ENCODE measurements around the gene PPARA. TPM values are rescaled to one million over a fixed set of nuclear protein-coding genes. Genes with fewer than 3 reads are reported as not detected.

The PPARA gene
- total RNA-seq, 2 donors from 2014 or later, result 48.4 to 67.1 TPM

DNA sequence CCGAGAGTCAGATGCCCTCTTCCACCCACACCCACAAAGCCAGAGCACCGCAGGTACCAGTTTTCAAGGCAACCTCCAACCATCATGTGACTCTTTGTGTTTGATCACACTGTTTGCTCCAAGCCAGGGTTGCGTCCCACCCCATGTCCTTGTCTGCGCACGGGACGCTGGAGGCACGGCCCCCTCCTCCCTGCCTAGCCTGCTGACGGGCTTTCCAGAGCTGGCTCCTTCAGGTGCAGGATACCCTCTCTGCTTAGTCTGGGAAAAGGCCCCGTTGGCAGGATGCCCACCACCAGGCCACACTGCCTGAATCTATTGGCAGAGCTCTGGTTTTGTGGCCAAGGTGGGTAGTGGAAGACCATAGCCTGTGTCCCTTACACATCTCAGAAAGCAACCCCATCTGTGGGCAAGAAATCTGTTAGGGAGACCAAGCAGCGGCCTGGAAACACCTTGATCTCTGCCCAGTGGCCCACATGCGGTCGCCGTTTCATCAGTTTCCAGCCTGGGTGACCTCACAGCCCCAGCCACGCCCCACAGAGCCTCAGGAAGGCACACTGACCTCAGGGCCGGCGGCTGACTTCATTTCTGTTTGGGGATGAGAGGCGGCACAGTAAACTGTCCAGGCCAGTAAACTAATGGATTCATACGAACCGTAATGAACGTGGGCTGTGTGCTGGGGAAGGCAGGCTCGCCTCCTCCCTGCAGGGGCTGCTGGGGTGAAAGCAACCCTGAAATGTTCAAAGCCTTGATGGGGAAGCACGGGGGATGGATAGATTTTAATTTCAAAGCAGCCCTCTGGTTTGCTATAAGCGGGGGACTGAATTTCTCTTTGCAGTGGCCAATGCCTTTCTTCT, 73.9 kb downstream of the PPARA start:
- TF ChIP-seq, protein P1, sequence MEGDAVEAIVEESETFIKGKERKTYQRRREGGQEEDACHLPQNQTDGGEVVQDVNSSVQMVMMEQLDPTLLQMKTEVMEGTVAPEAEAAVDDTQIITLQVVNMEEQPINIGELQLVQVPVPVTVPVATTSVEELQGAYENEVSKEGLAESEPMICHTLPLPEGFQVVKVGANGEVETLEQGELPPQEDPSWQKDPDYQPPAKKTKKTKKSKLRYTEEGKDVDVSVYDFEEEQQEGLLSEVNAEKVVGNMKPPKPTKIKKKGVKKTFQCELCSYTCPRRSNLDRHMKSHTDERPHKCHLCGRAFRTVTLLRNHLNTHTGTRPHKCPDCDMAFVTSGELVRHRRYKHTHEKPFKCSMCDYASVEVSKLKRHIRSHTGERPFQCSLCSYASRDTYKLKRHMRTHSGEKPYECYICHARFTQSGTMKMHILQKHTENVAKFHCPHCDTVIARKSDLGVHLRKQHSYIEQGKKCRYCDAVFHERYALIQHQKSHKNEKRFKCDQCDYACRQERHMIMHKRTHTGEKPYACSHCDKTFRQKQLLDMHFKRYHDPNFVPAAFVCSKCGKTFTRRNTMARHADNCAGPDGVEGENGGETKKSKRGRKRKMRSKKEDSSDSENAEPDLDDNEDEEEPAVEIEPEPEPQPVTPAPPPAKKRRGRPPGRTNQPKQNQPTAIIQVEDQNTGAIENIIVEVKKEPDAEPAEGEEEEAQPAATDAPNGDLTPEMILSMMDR (IDR thresholded peaks at IDR 0.05), result no peak
- Histone ChIP-seq H3K36me3 (peaks cover 33% of the 10 kb centered on the region), H3K9me3 (no peaks in the 10 kb centered on the region), H3K27ac (no peak overlapping the region), H3K4me3 (no peak overlapping the region), H3K4me1 (no peaks in the 10 kb centered on the region), H3K27me3 (no peaks in the 10 kb centered on the region)
- DNase-seq (ENCODE audit: low spot score), result no peak

DNA sequence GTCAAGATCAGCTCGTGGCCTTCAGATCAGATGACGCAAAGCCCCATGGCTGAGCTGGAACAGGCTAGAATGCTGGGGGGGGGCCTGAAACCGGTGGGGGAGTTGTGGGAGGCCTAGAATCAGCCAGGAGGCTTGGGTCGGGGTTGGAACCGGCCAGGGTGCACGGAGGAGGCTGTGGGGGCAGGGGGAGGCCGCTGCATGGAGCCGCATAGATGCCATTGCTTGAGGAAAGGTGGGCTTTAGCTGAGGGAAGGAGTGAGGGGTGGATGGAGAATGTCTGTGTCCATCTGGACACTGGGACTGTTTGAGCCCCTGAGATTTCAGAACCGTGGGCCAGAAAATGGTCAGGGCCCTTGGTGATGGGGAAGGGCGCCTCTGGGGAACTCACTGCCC, 74.6 kb downstream of the PPARA start:
- no peaks in the 10 kb centered on the region for H3K4me1 ChIP-seq

DNA sequence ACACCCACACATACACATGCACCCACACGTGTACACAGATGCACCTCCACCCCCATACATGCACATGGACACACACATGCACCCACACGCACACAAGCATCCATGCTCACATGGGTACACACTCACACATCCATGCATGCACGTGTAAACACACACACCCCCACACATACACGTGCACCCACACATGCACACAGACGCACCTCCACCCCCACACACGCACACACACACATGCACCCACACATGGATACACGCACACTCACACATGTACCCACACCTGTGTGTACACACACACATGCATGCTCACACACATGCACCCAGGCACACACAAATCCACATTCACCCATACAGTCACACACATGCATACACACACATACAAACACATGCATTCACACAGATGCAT, 75.3 kb downstream of the PPARA start:
- TF ChIP-seq, protein P1 (IDR thresholded peaks at IDR 0.05), result no peak
- H3K9me3 ChIP-seq, result no peaks in the 10 kb centered on the region
- DNase-seq (ENCODE audit: low spot score), result no peak
- H3K4me3 ChIP-seq, result no peak overlapping the region
- no peaks in the 10 kb centered on the region for H3K27me3 ChIP-seq
- no peak overlapping the region for H3K27ac ChIP-seq
- peaks cover 19% of the 10 kb centered on the region for H3K36me3 ChIP-seq
- no peaks in the 10 kb centered on the region for H3K4me1 ChIP-seq

More for the DNA sequence above, 74.6 kb downstream of the PPARA start:
- Histone ChIP-seq H3K27me3 (no peaks in the 10 kb centered on the region), H3K4me3 (no peak overlapping the region), H3K36me3 (peaks cover 27% of the 10 kb centered on the region), H3K9me3 (no peaks in the 10 kb centered on the region), H3K27ac (no peak overlapping the region)
- TF ChIP-seq, protein P1 (IDR thresholded peaks at IDR 0.05), result no peak
- DNase-seq (ENCODE audit: low spot score), result no peak

DNA sequence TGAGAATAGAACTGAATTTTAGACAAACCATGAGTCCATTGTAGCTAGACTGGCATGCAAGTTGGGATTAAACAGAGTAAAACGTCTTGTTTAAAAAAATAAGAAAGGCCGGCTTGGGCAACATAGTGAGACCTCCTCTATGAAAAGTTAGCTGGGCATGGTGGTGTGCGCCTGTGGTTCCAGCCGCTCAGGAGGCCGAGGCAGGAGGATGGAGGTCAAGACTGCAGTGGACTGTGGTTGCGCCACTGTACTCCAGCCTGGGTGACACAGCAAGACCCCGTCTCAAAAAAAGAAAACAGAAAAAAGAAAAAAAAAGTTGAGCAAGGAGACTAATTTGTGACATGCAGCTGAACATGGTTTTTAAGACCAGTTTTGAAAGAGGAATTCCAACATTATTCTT, 76.3 kb downstream of the PPARA start:
- Histone ChIP-seq H3K36me3 (peaks cover 10% of the 10 kb centered on the region), H3K4me1 (no peaks in the 10 kb centered on the region), H3K27me3 (no peaks in the 10 kb centered on the region), H3K4me3 (no peak overlapping the region), H3K9me3 (no peaks in the 10 kb centered on the region), H3K27ac (no peak overlapping the region)
- TF ChIP-seq, protein P1 (IDR thresholded peaks at IDR 0.05), result no peak
- DNase-seq (ENCODE audit: low spot score), result no peak

DNA sequence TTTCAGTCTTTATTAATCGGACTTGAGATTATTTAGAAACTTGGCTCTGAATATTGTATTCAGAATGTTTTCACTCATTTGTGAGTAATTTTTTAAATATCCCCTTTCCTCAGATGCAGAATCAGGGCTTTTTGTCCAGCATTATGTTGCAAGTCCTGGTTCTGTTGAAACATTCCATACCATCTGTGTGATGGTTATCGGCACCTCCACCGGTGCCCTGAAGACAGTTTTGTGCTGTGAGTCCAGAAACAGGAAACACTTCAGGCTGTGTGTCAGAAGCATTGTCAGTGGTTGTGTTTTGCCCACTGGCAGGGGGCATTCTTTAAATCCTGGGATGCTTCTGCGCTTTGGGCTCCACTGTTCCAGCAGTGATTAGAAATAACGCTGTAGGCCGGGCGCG, 79.4 kb downstream of the PPARA start:
- TF ChIP-seq, protein P1 (IDR thresholded peaks at IDR 0.05), result no peak
- H3K4me3 ChIP-seq, result no peak overlapping the region
- H3K27me3 ChIP-seq, result no peaks in the 10 kb centered on the region
- H3K4me1 ChIP-seq, result peaks cover 0 to 9% of the 10 kb centered on the region in 2 donors
- H3K36me3 ChIP-seq, result no peaks in the 10 kb centered on the region
- no peak for DNase-seq (ENCODE audit: low spot score)
- no peak overlapping the region for H3K27ac ChIP-seq
- no peaks in the 10 kb centered on the region for H3K9me3 ChIP-seq
